ENCODE results near the gene RPS6KA2.

DNA sequence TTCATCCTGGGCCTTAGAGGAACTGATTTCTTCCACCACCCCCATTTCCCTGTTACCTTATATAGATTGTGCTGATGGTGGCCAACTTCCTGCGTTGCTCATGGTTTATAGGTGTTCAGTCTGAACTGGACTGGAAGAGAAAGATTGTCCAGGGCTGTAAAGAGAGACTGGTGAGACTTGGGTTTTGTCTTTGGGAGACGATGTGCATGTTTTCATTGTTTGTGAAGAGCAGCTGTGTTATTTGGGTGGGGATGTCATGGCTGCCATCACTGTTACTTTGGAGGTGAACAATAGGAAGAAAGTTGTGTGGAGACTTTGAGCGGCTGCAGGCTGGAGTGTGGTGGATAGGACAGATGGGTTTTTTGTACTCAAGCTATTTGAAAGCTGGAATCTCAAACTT lies 228.7 kb downstream of the RPS6KA2 start:
- no peak for TF ChIP-seq CTCF (IDR thresholded peaks at IDR 0.05)
- TF ChIP-seq POLR2A (IDR thresholded peaks at IDR 0.05) = no peak
